SK-N-SH treated with all-trans-retinoic acid at 6 μM for 48 hours (cell line): Measurements from ENCODE around the gene P2RX4.

ENCODE experiments used
- ARNTL ChIP-seq: fragments of 450-650 bp; formaldehyde crosslinking; IDR thresholded peaks from 2 replicates; pipeline ENCODE4 v1.5.0; 2020; ENCODE audit warnings: low read depth, mild to moderate bottlenecking, moderate library complexity, borderline replicate concordance
- BACH2 ChIP-seq: fragments of 250-450 bp; sonication (Bioruptor Pico); IDR thresholded peaks from 2 replicates; pipeline ENCODE4 v1.9.0; 2021; ENCODE audit warnings: mild to moderate bottlenecking, borderline replicate concordance
- CREB5 ChIP-seq: fragments of 250-450 bp; sonication (Bioruptor Pico); IDR thresholded peaks from 2 replicates; pipeline ENCODE4 v1.5.1; 2020; ENCODE audit warnings: low read depth, mild to moderate bottlenecking, moderate library complexity
- CSDC2 ChIP-seq: fragments of 250-450 bp; sonication (Bioruptor Pico); IDR thresholded peaks from 2 replicates; pipeline ENCODE4 v1.5.0; 2020; ENCODE audit warnings: mild to moderate bottlenecking, moderate library complexity
- ESRRG ChIP-seq: fragments of 250-450 bp; sonication (Bioruptor Pico); IDR thresholded peaks from 2 replicates; pipeline ENCODE4 v1.6.1; 2021; ENCODE audit warnings: mild to moderate bottlenecking
- ISL1 ChIP-seq: fragments of 250-450 bp; sonication (Bioruptor Pico); IDR thresholded peaks from 2 replicates; pipeline ENCODE4 v2.1.2; 2022; ENCODE audit warnings: mild to moderate bottlenecking, moderate library complexity
- OSR1 ChIP-seq: fragments of 250-450 bp; sonication (Bioruptor Pico); IDR thresholded peaks from 2 replicates; pipeline ENCODE4 v1.8.0; 2022; ENCODE audit warnings: moderate library complexity, mild to moderate bottlenecking, inconsistent platforms
- PATZ1 ChIP-seq: fragments of 250-450 bp; sonication (Bioruptor Pico); IDR thresholded peaks from 2 replicates; pipeline ENCODE4 v1.8.0; 2020; ENCODE audit warnings: mild to moderate bottlenecking, moderate library complexity, borderline replicate concordance
- ZNF565 ChIP-seq: fragments of 450-650 bp; formaldehyde crosslinking; conservative IDR thresholded peaks from 2 replicates; pipeline ENCODE4 v1.5.0; 2020; ENCODE audit warnings: low read depth, mild to moderate bottlenecking, moderate library complexity
- ZNF70 ChIP-seq: fragments of 450-650 bp; formaldehyde crosslinking; IDR thresholded peaks from 2 replicates; pipeline ENCODE4 v1.5.0; 2020; ENCODE audit warnings: mild to moderate bottlenecking, moderate library complexity
- ZNF8 ChIP-seq: fragments of 450-650 bp; formaldehyde crosslinking; IDR thresholded peaks from 2 replicates; pipeline ENCODE4 v1.5.0; 2020; ENCODE audit warnings: mild to moderate bottlenecking, moderate library complexity
- TF ChIP-seq, protein P1 (sequence below): fragments of 250-450 bp; sonication (Bioruptor Pico); IDR thresholded peaks from 2 replicates; pipeline ENCODE4 v1.5.0; 2020; ENCODE audit warnings: mild to moderate bottlenecking, moderate library complexity

DNA sequence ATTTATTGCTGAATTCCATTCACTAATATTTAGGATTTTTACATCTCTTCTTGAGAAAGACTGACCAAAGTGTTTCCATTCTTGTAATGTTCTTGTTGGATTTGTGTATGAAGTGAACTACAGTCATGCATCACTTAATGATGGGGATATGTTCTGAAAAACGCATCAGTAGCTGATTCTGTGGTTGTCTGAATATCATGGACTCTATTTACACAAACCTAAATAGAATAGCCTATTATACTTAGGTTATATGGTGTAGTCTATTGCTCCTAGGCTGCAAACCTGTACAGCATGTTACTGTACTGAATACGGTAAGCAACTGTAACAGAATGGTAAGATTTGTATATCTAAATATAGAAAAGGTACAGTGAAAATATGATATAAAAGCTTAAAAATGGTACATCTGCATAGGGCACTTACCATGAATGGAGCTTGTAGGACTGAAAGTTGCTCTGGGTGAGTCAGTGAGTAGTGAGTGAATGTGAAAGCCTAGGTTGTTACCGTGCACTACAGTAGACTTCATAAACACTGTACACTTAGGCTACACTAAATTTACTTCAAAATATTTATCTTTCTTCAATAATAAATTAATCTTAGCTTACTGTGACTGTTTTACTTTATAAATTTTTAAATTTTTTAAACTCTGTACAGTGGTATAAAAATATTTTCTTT is 27.6 kb upstream of the P2RX4 start:
- no peak for TF ChIP-seq CREB5 (CRISPR knock-in tag)
- no peak for TF ChIP-seq ESRRG (CRISPR knock-in tag)
- TF ChIP-seq ZNF70 = no peak
- no peak for TF ChIP-seq ZNF8 (CRISPR knock-in tag)
- no peak for TF ChIP-seq ZNF565 (CRISPR knock-in tag)
- TF ChIP-seq OSR1 = no peak
- TF ChIP-seq PATZ1 (CRISPR knock-in tag) = no peak
- no peak for TF ChIP-seq ARNTL (CRISPR knock-in tag)
- no peak for TF ChIP-seq BACH2 (CRISPR knock-in tag)
- no peak for TF ChIP-seq ISL1 (CRISPR knock-in tag)
- TF ChIP-seq CSDC2 (CRISPR knock-in tag) = no peak
- TF ChIP-seq, protein P1, sequence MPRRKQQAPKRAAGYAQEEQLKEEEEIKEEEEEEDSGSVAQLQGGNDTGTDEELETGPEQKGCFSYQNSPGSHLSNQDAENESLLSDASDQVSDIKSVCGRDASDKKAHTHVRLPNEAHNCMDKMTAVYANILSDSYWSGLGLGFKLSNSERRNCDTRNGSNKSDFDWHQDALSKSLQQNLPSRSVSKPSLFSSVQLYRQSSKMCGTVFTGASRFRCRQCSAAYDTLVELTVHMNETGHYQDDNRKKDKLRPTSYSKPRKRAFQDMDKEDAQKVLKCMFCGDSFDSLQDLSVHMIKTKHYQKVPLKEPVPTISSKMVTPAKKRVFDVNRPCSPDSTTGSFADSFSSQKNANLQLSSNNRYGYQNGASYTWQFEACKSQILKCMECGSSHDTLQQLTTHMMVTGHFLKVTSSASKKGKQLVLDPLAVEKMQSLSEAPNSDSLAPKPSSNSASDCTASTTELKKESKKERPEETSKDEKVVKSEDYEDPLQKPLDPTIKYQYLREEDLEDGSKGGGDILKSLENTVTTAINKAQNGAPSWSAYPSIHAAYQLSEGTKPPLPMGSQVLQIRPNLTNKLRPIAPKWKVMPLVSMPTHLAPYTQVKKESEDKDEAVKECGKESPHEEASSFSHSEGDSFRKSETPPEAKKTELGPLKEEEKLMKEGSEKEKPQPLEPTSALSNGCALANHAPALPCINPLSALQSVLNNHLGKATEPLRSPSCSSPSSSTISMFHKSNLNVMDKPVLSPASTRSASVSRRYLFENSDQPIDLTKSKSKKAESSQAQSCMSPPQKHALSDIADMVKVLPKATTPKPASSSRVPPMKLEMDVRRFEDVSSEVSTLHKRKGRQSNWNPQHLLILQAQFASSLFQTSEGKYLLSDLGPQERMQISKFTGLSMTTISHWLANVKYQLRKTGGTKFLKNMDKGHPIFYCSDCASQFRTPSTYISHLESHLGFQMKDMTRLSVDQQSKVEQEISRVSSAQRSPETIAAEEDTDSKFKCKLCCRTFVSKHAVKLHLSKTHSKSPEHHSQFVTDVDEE (CRISPR knock-in tag) = no peak
